HCT116 (cell line): ENCODE measurements around the gene HYOU1. TPM values are rescaled to one million over a fixed set of nuclear protein-coding genes. Genes with fewer than 3 reads are reported as not detected.

Experiments
- ATAC-seq: fragments of 200-7000 bp; cut with Tn5 transposase; 2 replicates; pipeline ENCODE4 v1.9.1; 2020; ENCODE audit warnings: mild to moderate bottlenecking, moderate library complexity
- BruUV-seq: library from RNA; stranded (reverse); fragments of 400-500 nt; replicated peaks from 2 replicates; lab custom pipeline; 2021; lab: Mats Ljungman, UMichigan
- CTCF ChIA-PET: fragments of 300-600 bp; sonication (Branson Sonifier 250); formaldehyde crosslinking; loops from one replicate; lab custom pipeline; 2021; ENCODE audit warnings: antibody characterized with exemption; lab: Charles Lee
- POLR2A ChIA-PET: fragments of 300-600, 350-600 bp; sonication (Branson Sonifier 250); formaldehyde crosslinking; loops from one replicate; lab custom pipeline; 2021; ENCODE audit warnings: antibody characterized with exemption; lab: Charles Lee
- RAD21 ChIA-PET, 2 experiments: fragments of 300-600 bp; sonication (Branson Sonifier 250); formaldehyde crosslinking; loops; one replicate each; lab custom pipeline; 2023; ENCODE audit warnings: low total read pairs in 2 of 2; ENCODE audit not compliant: uncharacterized antibody in 2 of 2, unreplicated experiment in 2 of 2, low non-redundant PET in 1 of 2; lab: Charles Lee
- DNase-seq: peaks from one replicate; pipeline ENCODE4 v3.0.0-alpha.2; 2010; ENCODE audit warnings: low read depth, low spot score
- H2AFZ ChIP-seq: fragments of 200-600 bp; shearing (Covaris generic), sonication (generic); 2 replicates; pipeline ENCODE4 v1.6.1; 2017; ENCODE audit warnings: low read depth, mixed run types, mixed read lengths, antibody characterized with exemption, low read length; ENCODE audit not compliant: poor library complexity, severe bottlenecking
- H3K27ac ChIP-seq: 2 replicates; pipeline ENCODE4 v1.5.1; 2012; ENCODE audit warnings: low read depth, low read length
- H3K27me3 ChIP-seq: fragments of 200-600 bp; sonication (generic); 2 replicates; pipeline ENCODE4 v1.6.1; 2016; ENCODE audit warnings: mixed run types, low read length, mixed read lengths; ENCODE audit not compliant: insufficient read depth
- H3K36me3 ChIP-seq, 2 experiments: fragments of 200-500 bp in 1 of 2; fragments of 200-600 bp in 1 of 2; sonication (Bioruptor generic) in 1 of 2; sonication (generic) in 1 of 2; 2 replicates each; pipeline versions ENCODE4 v1.5.1 to v1.6.1; 2014 to 2016; ENCODE audit warnings: low read length in 2 of 2, inconsistent platforms in 1 of 2, mixed read lengths in 1 of 2, mixed run types in 1 of 2; ENCODE audit not compliant: insufficient read depth in 2 of 2, control insufficient read depth in 1 of 2
- H3K4me1 ChIP-seq, 2 experiments: fragments of 200-600 bp in 1 of 2; sonication (generic) in 1 of 2; 2 replicates each; pipeline versions ENCODE4 v1.5.1 to v1.6.1; 2012 to 2017; ENCODE audit warnings: low read length in 2 of 2, inconsistent platforms in 1 of 2, mild to moderate bottlenecking in 1 of 2, mixed read lengths in 1 of 2, mixed run types in 1 of 2, moderate library complexity in 1 of 2; ENCODE audit not compliant: insufficient read depth in 2 of 2, control insufficient read depth in 1 of 2
- H3K4me2 ChIP-seq: fragments of 200-600 bp; sonication (generic); 2 replicates; pipeline ENCODE4 v1.6.1; 2017; ENCODE audit warnings: mixed run types, low read length, mixed read lengths
- H3K4me3 ChIP-seq, 2 experiments: fragments of 200-600 bp in 1 of 2; sonication (generic) in 1 of 2; replicated peaks in 1 of 2; 2 replicates each; pipeline ENCODE4 v1.5.1; 2011 to 2016; ENCODE audit warnings: low read length in 2 of 2, control low read depth in 1 of 2, low read depth in 1 of 2, mild to moderate bottlenecking in 1 of 2, mixed read lengths in 1 of 2, mixed run types in 1 of 2
- H3K79me2 ChIP-seq: fragments of 200-600 bp; sonication (generic); 2 replicates; pipeline ENCODE4 v1.6.1; 2017; ENCODE audit warnings: mild to moderate bottlenecking, mixed run types, low read length, moderate library complexity, mixed read lengths; ENCODE audit not compliant: insufficient read depth
- H3K9ac ChIP-seq: fragments of 200-600 bp; sonication (generic); 2 replicates; pipeline ENCODE4 v1.6.1; 2016; ENCODE audit warnings: low read length, mixed read lengths
- H3K9me2 ChIP-seq: fragments of 200-600 bp; sonication (generic), shearing (Covaris generic); 2 replicates; pipeline ENCODE4 v1.6.1; 2017; ENCODE audit warnings: mixed run types, mild to moderate bottlenecking, moderate library complexity; ENCODE audit not compliant: insufficient read depth
- H3K9me3 ChIP-seq, 2 experiments: fragments of 200-500 bp in 1 of 2; fragments of 200-600 bp in 1 of 2; sonication (Bioruptor generic) in 1 of 2; sonication (generic) in 1 of 2; 2 replicates each; pipeline ENCODE4 v1.6.1; 2014 to 2017; ENCODE audit warnings: low read length in 2 of 2, mixed read lengths in 2 of 2, inconsistent platforms in 1 of 2, low read depth in 1 of 2, mild to moderate bottlenecking in 1 of 2, mixed run types in 1 of 2, moderate library complexity in 1 of 2; ENCODE audit not compliant: control insufficient read depth in 1 of 2, insufficient read depth in 1 of 2
- H4K20me1 ChIP-seq: fragments of 200-600 bp; sonication (generic), shearing (Covaris generic); 2 replicates; pipeline ENCODE4 v1.6.1; 2017; ENCODE audit warnings: mixed run types, mild to moderate bottlenecking, moderate library complexity; ENCODE audit not compliant: insufficient read depth
- CBX3 ChIP-seq: IDR thresholded peaks from 2 replicates; pipeline ENCODE4 v1.6.1; 2012; ENCODE audit warnings: low read depth
- CEBPB ChIP-seq: IDR thresholded peaks from 2 replicates; pipeline ENCODE4 v1.6.1; 2012; ENCODE audit warnings: low read depth
- ELF1 ChIP-seq: IDR thresholded peaks from 2 replicates; pipeline ENCODE4 v1.6.1; 2012; ENCODE audit warnings: low read depth, borderline replicate concordance
- EZH2phosphoT487 ChIP-seq: fragments of 200-600 bp; IDR thresholded peaks from 2 replicates; pipeline ENCODE4 v1.6.1; 2018; ENCODE audit warnings: antibody characterized with exemption, borderline replicate concordance
- FOSL1 ChIP-seq: IDR thresholded peaks from 2 replicates; pipeline ENCODE4 v1.6.1; 2012; ENCODE audit warnings: low read depth
- JUND ChIP-seq: IDR thresholded peaks from 2 replicates; pipeline ENCODE4 v1.6.1; 2012
- POLR2A ChIP-seq: IDR thresholded peaks from 2 replicates; pipeline ENCODE4 v1.7.0; 2011; ENCODE audit warnings: borderline replicate concordance; ENCODE audit not compliant: insufficient read depth, insufficient read length; ENCODE audit errors: extremely low read depth
- SIN3A ChIP-seq: IDR thresholded peaks from 2 replicates; pipeline ENCODE4 v1.6.1; 2012; ENCODE audit warnings: low read depth
- SP1 ChIP-seq: IDR thresholded peaks from 2 replicates; pipeline ENCODE4 v1.6.1; 2012; ENCODE audit warnings: low read depth
- TCF7L2 ChIP-seq: IDR thresholded peaks from 2 replicates; pipeline ENCODE4 v1.7.0; 2011; ENCODE audit warnings: borderline replicate concordance, inconsistent platforms; ENCODE audit not compliant: insufficient read depth, insufficient read length; ENCODE audit errors: extremely low read depth
- intact Hi-C: fragments of 100-400 bp; cut with micrococcal nuclease; formaldehyde crosslinking; loops from 2 replicates; pipeline ENCODE4 v1.10.0; 2022
- total RNA-seq: library from RNA; stranded (reverse); gene quantifications from one replicate; pipeline ENCODE4 v1.2.1, GENCODE V29; 2021; ENCODE audit not compliant: unreplicated experiment
- TF ChIP-seq, protein P1 (sequence below), 3 experiments: fragments of 200-600 bp in 1 of 3; sonication (generic) in 1 of 3; IDR thresholded peaks in 2 of 3; conservative IDR thresholded peaks in 1 of 3; 2 replicates each; pipeline ENCODE4 v1.5.1; 2012 to 2017; ENCODE audit warnings: low read depth in 2 of 3, low read length in 2 of 3, antibody characterized with exemption in 1 of 3, borderline replicate concordance in 1 of 3, control low read depth in 1 of 3, mild to moderate bottlenecking in 1 of 3, mixed read lengths in 1 of 3, mixed run types in 1 of 3, moderate library complexity in 1 of 3; ENCODE audit not compliant: insufficient read depth in 1 of 3
- TF ChIP-seq, protein P2 (sequence below): IDR thresholded peaks from 2 replicates; pipeline ENCODE4 v1.6.1; 2012; ENCODE audit warnings: low read depth
- TF ChIP-seq, protein P3 (sequence below): IDR thresholded peaks from 2 replicates; pipeline ENCODE4 v1.6.1; 2012

HYOU1 gene
- total RNA-seq, 1 experiment from 2014 or later = 181 TPM

DNA sequence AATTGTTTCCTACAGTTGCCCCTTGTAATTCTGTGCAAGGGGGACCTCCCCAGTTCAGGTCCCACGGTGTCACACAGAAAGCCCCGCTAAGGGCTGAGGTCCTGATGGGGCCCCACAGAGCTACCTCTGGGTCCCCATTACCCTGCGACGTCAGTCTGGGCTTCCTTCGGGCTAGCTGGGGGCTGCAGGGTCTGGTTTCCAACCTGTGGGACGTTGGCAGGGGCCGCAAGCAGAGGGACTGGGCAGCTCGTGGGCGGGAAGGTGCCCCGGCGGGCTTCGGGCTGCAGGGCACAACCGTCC, 27.0 kb downstream of the HYOU1 start:
- RAD21 ChIA-PET = no interaction called here

DNA sequence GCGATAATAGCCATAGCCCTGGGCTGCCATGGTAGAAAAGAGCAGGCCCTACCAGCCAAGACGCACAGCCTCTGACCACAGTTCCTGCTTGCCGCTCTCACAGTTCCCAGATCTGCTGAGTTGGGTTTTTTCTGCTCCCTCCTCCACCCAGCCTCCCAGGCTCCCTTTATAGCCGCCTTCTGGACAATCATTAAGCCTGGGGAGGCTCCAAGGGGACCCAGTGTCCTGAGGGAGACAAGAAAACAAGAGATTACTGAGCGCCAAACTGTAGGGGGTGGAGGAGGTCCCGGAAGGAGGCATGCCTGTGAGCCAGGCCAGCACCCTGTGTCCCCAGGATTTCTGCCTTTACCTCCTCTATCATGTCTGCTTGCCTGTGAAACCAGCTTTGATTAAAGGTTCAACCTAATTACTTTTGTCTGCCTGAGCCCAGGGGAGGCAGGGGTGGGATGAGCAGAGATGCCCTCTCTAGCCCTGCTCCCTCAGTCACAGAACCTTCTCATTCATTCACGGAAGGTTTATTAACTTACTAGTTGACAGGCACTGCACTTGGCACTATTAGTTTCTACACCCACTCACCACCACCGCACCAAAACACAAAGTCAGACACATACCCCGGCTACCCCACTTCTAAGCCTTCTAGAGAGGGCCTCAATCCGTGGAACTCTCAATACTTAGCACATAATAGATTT, 27.5 kb downstream of the HYOU1 start:
- Histone ChIP-seq H4K20me1 (no peaks in the 10 kb centered on the region), H3K4me2 (peak overlapping the region; percentile 99), H3K9me2 (no peaks in the 10 kb centered on the region), H3K79me2 (peaks cover 26% of the 10 kb centered on the region), H3K27me3 (no peaks in the 10 kb centered on the region), H3K4me3 (peak overlapping the region; percentile 86 to 91), H3K9ac (peak overlapping the region; percentile 97), H2AFZ (no peak overlapping the region), H3K4me1 (peaks cover 5 to 38% of the 10 kb centered on the region in 2 experiments; a peak in 3 of 4 replicates), H3K27ac (peak overlapping the region; percentile 89), H3K9me3 (no peaks in the 10 kb centered on the region), H3K36me3 (peaks cover 13 to 19% of the 10 kb centered on the region in 2 experiments; a peak in 2 of 4 replicates)
- TSS peak; percentile 67 for BruUV-seq
- POLR2A ChIA-PET = no interaction called here
- intact Hi-C loops = no loop called here
- no peak for DNase-seq
- no peak for ATAC-seq
- RAD21 ChIA-PET = no interaction called here
- CTCF ChIA-PET = no interaction called here
- TF ChIP-seq, protein P1, sequence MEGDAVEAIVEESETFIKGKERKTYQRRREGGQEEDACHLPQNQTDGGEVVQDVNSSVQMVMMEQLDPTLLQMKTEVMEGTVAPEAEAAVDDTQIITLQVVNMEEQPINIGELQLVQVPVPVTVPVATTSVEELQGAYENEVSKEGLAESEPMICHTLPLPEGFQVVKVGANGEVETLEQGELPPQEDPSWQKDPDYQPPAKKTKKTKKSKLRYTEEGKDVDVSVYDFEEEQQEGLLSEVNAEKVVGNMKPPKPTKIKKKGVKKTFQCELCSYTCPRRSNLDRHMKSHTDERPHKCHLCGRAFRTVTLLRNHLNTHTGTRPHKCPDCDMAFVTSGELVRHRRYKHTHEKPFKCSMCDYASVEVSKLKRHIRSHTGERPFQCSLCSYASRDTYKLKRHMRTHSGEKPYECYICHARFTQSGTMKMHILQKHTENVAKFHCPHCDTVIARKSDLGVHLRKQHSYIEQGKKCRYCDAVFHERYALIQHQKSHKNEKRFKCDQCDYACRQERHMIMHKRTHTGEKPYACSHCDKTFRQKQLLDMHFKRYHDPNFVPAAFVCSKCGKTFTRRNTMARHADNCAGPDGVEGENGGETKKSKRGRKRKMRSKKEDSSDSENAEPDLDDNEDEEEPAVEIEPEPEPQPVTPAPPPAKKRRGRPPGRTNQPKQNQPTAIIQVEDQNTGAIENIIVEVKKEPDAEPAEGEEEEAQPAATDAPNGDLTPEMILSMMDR (IDR thresholded peaks at IDR 0.05 in 2 of 3, conservative IDR thresholded peaks at IDR 0.05 in 1 of 3; ENCODE audit: borderline replicate concordance in 1 of 3, insufficient read depth in 1 of 3, low read depth in 2 of 3, low read length in 2 of 3) = no peak
- TF ChIP-seq TCF7L2 = no peak
- TF ChIP-seq CBX3 = no peak
- TF ChIP-seq JUND = no peak
- no peak for TF ChIP-seq EZH2phosphoT487
- TF ChIP-seq FOSL1 = no peak
- TF ChIP-seq, protein P2, sequence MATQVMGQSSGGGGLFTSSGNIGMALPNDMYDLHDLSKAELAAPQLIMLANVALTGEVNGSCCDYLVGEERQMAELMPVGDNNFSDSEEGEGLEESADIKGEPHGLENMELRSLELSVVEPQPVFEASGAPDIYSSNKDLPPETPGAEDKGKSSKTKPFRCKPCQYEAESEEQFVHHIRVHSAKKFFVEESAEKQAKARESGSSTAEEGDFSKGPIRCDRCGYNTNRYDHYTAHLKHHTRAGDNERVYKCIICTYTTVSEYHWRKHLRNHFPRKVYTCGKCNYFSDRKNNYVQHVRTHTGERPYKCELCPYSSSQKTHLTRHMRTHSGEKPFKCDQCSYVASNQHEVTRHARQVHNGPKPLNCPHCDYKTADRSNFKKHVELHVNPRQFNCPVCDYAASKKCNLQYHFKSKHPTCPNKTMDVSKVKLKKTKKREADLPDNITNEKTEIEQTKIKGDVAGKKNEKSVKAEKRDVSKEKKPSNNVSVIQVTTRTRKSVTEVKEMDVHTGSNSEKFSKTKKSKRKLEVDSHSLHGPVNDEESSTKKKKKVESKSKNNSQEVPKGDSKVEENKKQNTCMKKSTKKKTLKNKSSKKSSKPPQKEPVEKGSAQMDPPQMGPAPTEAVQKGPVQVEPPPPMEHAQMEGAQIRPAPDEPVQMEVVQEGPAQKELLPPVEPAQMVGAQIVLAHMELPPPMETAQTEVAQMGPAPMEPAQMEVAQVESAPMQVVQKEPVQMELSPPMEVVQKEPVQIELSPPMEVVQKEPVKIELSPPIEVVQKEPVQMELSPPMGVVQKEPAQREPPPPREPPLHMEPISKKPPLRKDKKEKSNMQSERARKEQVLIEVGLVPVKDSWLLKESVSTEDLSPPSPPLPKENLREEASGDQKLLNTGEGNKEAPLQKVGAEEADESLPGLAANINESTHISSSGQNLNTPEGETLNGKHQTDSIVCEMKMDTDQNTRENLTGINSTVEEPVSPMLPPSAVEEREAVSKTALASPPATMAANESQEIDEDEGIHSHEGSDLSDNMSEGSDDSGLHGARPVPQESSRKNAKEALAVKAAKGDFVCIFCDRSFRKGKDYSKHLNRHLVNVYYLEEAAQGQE = no peak
- TF ChIP-seq SIN3A = no peak
- no peak for TF ChIP-seq SP1
- no peak for TF ChIP-seq ELF1
- no peak for TF ChIP-seq POLR2A
- TF ChIP-seq CEBPB = no peak

More for the DNA sequence above, 27.0 kb downstream of the HYOU1 start:
- H3K27ac ChIP-seq = peak overlapping the region; percentile 89
- peaks cover 5 to 38% of the 10 kb centered on the region in 2 experiments; a peak in 3 of 4 replicates for H3K4me1 ChIP-seq
- no peaks in the 10 kb centered on the region for H3K9me3 ChIP-seq
- peaks cover 9 to 16% of the 10 kb centered on the region in 2 experiments; a peak in 1 of 4 replicates for H3K36me3 ChIP-seq
- H3K9me2 ChIP-seq = no peaks in the 10 kb centered on the region
- H2AFZ ChIP-seq = no peak overlapping the region
- H4K20me1 ChIP-seq = no peaks in the 10 kb centered on the region
- H3K9ac ChIP-seq = peak overlapping the region; percentile 97
- ATAC-seq (no peak), DNase-seq (no peak)
- H3K4me3 ChIP-seq = peak overlapping the region; percentile 86 to 91
- POLR2A ChIA-PET = no interaction called here
- CTCF ChIA-PET = no interaction called here
- H3K27me3 ChIP-seq = no peaks in the 10 kb centered on the region
- TF ChIP-seq FOSL1 = no peak
- TF ChIP-seq, protein P3, sequence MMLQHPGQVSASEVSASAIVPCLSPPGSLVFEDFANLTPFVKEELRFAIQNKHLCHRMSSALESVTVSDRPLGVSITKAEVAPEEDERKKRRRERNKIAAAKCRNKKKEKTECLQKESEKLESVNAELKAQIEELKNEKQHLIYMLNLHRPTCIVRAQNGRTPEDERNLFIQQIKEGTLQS = no peak
- TF ChIP-seq TCF7L2 = no peak
- H3K79me2 ChIP-seq = peaks cover 26% of the 10 kb centered on the region
- no TSS peak for BruUV-seq
- peak overlapping the region; percentile 99 for H3K4me2 ChIP-seq
- intact Hi-C loops = no loop called here
